HG02798 (cell line): ENCODE data around the gene WDR18.

ENCODE experiments used
- ATAC-seq: cut with Tn5 transposase; IDR thresholded peaks from one replicate; pipeline ENCODE4 v1.9.1; 2021; ENCODE audit warnings: mild to moderate bottlenecking; ENCODE audit not compliant: unreplicated experiment, poor library complexity

Gene WDR18

DNA sequence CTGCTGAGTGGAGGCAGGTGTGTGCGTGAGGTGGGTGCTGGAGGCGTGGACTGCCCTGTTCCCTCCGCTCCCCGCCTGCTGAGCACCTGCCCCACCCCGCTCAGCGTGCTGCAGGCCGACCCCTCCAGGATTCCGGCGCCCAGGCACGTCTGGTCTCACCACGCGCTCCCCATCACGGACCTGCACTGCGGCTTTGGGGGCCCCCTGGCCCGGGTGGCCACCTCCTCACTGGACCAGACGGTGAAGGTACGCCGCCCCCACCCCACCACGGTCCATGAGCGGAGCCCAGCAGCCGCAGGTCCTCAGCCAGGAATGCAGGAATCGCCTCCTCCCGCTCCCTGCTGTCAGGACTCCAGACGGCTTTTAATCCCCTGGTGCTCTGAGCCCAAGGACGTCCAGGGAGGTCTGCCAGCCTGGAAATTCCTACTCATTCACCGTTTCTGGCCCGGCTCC, 6.0 kb downstream of the WDR18 start:
- no peak for ATAC-seq

DNA sequence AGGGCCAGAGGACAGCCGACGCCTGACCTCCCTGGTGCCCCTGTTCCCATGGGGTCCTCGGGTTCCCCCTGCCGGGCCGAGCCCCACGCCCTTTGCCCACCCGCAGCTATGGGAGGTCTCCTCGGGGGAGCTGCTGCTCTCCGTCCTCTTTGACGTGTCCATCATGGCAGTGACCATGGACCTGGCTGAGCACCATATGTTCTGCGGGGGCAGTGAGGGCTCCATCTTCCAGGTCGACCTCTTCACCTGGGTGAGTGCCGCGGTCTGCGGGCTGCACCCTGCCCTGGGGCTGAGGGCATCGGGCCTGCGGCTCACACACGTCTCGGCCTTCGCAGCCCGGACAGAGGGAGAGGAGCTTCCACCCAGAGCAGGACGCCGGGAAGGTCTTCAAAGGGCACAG, 6.6 kb downstream of the WDR18 start:
- no peak for ATAC-seq

- ATAC-seq, result no peak
These were observed 7.2 kb downstream of the WDR18 start for GRCh38 chr19:991174-991931.

DNA sequence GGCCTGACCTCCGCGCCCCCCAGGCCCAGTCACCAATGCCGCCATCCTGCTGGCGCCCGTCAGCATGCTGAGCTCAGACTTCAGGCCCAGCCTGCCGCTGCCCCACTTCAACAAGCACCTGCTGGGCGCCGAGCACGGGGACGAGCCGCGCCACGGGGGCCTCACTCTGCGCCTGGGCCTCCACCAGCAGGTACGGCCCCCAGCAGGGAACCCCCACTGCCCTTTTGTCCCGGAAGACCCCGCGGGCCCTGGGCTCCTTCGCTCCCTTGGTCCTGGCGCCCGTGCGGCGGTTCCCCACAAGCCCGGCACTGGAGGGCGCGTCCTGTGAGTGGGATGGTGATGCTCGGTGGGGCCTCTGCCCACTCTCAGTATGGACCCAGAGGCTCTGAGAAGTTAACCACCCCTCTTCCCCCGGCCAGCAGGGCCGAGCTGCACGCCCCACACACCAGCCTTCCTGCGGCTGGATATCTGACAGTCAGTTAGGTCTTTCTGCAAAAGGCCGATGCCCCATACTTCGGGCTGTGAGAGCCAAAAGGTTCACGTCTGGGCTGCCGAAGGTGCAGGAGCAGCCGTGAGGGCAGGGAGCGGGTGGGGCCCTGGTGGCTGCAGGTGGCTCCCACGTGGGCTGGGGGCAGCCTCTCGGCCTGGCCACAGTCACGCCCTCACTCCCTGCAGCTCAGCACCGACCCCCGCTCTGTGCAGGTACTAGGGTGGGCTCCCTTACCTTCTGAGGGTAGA, 8.0 kb downstream of the WDR18 start:
- ATAC-seq, result no peak

- no peak for ATAC-seq
These were observed 8.5 kb downstream of the WDR18 start for GRCh38 chr19:992670-993055.

DNA sequence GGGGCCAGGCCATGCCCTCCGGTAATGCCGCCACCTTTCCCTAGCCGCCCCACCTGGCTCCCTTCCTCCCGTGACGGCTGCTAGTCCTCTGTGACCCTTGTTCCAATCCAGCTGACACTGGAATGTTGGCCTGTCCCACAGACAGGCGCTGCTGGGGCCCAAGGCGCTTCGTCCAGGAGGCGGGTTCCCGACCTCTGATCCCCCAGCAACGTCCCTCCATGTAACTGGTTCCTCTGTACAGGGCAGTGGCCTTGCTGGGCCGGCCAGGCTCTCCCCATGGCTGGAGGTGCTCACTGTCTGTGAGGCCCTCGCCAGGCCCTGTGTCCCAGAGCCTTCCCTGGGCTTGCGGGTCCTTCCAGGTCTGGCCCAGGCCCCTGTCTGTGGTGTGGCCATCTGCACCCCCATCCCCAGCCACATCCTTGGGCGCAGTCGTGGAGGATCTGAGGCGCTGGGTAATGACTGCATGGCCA, 9.3 kb downstream of the WDR18 start:
- no peak for ATAC-seq

DNA sequence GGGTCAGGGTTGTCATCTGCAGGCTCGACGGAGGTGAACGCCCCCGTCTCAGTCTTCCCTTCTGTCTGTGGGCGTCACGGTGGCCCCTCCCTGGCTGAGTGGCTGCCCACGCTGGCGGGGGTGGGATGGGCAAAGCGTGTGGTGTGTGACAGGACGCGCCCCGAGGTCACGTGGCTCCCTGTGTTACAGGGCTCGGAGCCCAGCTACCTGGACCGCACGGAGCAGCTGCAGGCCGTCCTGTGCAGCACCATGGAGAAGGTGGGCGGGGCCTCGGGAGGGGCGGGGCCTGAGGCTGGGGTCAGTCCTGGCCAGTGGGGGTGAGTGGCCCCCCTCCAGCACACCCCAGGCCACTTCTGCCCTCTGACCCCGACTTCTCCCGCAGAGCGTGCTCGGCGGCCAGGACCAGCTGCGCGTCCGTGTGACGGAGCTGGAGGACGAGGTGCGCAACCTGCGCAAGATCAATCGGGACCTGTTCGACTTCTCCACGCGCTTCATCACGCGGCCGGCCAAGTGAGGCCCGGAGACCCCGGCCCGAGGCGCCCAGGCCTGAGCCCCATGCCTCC, 9.8 kb downstream of the WDR18 start:
- ATAC-seq, result no peak

DNA sequence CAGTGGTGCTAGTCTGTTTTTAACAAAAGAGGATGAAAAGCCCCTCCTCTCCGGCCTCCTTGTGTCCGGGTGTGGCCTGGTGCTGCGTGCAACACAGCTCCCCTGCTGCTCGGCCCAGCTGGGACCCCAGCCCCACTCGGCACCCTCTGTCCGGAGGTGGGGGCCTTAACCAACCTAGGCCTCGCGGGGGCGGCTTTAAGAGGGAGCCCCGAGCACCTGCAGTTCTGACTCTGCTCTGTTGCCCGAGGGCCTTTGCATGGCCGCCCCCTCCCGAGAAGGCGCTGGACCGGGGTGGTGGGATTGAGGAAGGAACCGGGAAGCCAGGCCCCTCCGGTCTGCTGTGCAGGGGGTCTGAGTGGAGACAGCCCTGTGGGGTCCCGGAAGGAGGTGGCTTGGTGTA, 10.4 kb downstream of the WDR18 start:
- no peak for ATAC-seq

DNA sequence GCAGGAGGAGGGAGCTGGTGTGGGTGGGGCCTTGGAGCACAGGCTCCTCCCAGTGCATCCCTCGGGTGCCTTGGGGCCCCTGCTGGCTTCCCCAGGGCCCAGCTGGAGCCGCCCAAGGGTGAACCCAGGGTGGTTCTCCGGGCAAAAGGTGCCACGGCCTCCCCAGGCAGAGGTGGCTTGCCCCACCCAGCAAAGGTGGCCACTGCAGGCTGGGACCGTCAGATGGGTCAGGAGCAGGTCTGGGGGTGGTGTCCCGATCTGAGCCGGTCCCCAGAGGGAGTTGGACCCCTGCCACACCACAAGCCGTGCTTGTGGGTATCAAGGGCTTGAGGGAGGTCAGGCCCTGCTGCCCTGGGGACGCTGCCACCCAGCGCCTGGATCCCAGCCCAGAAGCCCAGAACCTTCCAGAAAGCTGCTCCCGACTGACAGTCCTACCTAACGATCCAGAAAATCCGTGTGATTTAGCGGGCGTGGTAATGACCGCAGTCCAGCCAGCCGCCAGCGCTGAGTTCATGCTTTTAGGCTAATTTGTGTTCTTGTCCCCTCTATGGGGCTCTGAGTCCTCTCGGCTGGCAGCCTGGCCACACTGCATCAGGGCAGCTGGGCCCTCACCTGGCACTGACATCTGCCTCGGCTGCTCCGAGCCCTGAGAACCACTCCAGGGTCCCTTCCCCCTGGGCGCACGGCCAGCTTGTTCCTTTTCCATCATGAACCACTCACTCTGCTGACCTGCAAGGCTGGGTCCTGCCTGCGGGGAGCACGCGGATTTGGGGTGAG, 11.1 kb downstream of the WDR18 start:
- no peak for ATAC-seq

DNA sequence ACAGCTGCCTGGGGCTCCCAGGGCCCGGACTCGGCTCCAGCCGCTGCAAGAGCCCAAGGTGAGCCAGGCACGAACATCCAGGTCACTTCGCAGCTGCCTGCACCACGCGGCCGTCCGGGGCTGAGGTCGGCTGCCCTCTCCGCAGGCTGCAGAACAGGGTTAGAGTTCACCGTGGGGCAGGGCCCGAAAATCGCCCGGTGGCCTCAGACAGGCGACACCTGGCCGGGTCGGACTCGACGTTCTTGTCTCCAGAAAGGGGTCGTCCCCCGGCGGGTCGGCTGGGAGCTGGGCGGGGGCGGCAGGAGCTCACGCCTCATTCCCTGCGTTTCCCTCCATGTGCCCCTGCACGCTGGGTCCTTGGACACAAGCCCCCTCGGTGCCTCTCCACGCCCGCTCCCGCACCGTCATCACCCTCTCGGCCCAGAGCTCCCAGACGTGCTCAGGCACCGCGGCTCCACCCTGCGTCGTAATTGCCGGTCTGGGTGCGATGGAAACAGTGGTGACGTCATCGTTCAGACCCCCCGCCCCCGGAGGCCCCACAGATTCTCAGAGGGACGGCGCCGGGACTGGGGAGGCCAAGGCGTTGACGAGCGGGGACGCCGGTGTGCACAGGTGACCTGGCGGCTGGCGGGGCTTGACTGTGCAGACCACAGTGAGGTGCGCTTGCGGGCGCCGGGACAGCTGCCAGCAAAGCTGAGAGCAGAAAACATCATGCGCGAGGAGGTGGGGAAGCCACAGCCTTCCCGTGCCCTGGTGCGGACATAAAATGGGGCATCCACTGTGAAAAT, 12.1 kb downstream of the WDR18 start:
- ATAC-seq, result no peak

- no peak for ATAC-seq
These were observed 13.9 kb downstream of the WDR18 start for GRCh38 chr19:998064-998463.

GRCh38 chr19:999379-999719, 15.2 kb downstream of the WDR18 start:
- no peak for ATAC-seq

- no peak for ATAC-seq
These were observed 15.9 kb downstream of the WDR18 start, which contains the start of gene GRIN3B for GRCh38 chr19:1000095-1000494. GRIN3B (plus strand) TSS chr19:1000419; CDS start chr19:1000438, 19 bp downstream.

DNA sequence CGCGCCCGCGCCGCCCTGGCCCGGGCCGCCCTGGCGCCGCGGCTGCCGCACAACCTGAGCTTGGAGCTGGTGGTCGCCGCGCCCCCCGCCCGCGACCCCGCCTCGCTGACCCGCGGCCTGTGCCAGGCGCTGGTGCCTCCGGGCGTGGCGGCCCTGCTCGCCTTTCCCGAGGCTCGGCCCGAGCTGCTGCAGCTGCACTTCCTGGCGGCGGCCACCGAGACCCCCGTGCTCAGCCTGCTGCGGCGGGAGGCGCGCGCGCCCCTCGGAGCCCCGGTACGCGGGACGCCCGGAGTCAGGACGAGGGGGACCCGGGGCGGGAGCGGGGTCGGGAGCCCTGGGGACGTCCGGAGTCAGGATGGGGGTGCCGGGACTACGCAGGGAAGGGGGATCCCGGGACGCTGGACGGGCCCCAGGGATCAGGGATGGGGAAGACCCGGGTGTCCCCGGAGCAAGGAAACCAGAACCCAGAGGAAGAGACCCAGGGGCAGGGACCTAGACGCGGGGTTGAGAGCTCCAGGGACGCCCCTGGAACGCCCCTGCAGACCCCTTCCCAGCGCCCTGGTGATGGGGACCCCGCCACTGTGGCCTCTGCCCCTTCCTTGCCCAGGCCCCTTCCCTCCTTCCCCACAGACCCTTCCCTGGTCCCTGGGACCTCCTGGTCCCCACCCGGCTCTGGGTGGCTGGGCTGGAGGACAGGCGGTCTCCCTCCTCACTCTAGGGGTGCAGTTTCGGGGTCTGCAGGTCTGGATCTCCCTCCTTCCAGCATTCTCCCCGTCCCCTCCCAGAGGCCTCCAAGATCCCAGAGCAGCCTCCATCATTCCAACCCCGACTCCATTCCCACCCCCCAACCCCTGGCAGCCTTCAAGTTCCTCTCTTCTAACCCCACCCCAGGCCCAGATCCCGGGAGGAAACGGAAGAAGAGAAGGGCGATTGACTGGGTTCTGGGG, 16.7 kb downstream of the WDR18 start:
- ATAC-seq, result no peak

- ATAC-seq, result no peak
These were observed 17.5 kb downstream of the WDR18 start for GRCh38 chr19:1001538-1002166.

DNA sequence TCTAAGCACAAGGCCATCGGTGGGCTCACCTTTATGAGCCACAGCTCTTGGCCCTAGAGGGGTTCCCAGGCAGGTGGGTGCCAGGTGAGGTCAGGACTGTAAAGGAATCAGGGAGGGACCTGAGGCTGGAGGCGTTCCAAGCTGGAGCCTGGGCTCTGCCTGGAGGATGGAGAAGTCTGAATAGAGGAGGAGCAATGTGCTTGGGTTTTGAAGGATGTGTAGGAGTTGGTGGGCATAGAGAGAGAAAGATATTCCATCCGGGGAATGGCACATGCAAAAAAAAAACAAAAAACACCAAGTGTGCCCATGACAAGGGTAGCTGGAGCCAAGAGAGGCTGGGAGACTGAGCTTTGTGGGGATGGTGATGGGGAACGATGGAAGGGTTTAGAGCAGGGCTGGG, 18.5 kb downstream of the WDR18 start:
- no peak for ATAC-seq

DNA sequence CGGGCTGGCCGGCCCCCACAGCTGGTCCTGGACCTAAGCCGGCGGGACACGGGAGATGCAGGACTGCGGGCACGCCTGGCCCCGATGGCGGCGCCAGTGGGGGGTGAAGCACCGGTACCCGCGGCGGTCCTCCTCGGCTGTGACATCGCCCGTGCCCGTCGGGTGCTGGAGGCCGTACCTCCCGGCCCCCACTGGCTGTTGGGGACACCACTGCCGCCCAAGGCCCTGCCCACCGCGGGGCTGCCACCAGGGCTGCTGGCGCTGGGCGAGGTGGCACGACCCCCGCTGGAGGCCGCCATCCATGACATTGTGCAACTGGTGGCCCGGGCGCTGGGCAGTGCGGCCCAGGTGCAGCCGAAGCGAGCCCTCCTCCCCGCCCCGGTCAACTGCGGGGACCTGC, 19.1 kb downstream of the WDR18 start:
- no peak for ATAC-seq

- no peak for ATAC-seq
These were observed 20.2 kb downstream of the WDR18 start for GRCh38 chr19:1004204-1004802.
